HepG2 (cell line): ENCODE data around the gene SRCIN1. TPM values are rescaled to one million over a fixed set of nuclear protein-coding genes. Genes with fewer than 3 reads are reported as not detected.

Experiments used
- CTCF ChIP-seq: sonication (generic); formaldehyde crosslinking; IDR thresholded peaks from 2 replicates; pipeline ENCODE4 v1.5.0; 2020; ENCODE audit warnings: mild to moderate bottlenecking, missing genetic modification reagents, moderate library complexity
- NFYC ChIP-seq: IDR thresholded peaks from 2 replicates; pipeline ENCODE4 v1.6.1; 2016; ENCODE audit warnings: missing genetic modification reagents, missing compliant biosample characterization
- NR2C2 ChIP-seq: sonication (generic); formaldehyde crosslinking; IDR thresholded peaks from 2 replicates; pipeline ENCODE4 v1.4.0; 2020; ENCODE audit warnings: missing genetic modification reagents, mild to moderate bottlenecking, moderate library complexity, borderline replicate concordance
- PTBP1 ChIP-seq: fragments of 200-400 bp; formaldehyde crosslinking; IDR thresholded peaks from 2 replicates; pipeline ENCODE4 v1.6.1; 2018; ENCODE audit warnings: low read length, low read depth; ENCODE audit not compliant: poor library complexity, severe bottlenecking
- ZNF143 ChIP-seq: sonication (generic); formaldehyde crosslinking; IDR thresholded peaks from 2 replicates; pipeline ENCODE4 v1.4.0; 2020; ENCODE audit warnings: missing genetic modification reagents
- ZNF18 ChIP-seq: sonication (generic); formaldehyde crosslinking; IDR thresholded peaks from 2 replicates; pipeline ENCODE4 v1.8.0; 2022; ENCODE audit warnings: mild to moderate bottlenecking, missing genetic modification reagents; ENCODE audit not compliant: insufficient replicate concordance
- ZNF205 ChIP-seq: IDR thresholded peaks from 2 replicates; pipeline ENCODE4 v1.6.1; 2018; ENCODE audit warnings: missing biosample characterization, missing genetic modification reagents
- ZNF281 ChIP-seq: sonication (generic); formaldehyde crosslinking; IDR thresholded peaks from 2 replicates; pipeline ENCODE4 v1.4.0; 2020; ENCODE audit warnings: missing genetic modification reagents, borderline replicate concordance
- ZNF33B ChIP-seq: sonication (generic); formaldehyde crosslinking; IDR thresholded peaks from 2 replicates; pipeline ENCODE4 v1.5.1; 2020; ENCODE audit warnings: mild to moderate bottlenecking, missing genetic modification reagents
- ZNF570 ChIP-seq: sonication (generic); formaldehyde crosslinking; IDR thresholded peaks from 2 replicates; pipeline ENCODE4 v1.4.0; 2020; ENCODE audit warnings: mild to moderate bottlenecking, missing genetic modification reagents, borderline replicate concordance
- ZNF576 ChIP-seq: sonication (generic); formaldehyde crosslinking; IDR thresholded peaks from 2 replicates; pipeline ENCODE4 v1.4.0; 2020; ENCODE audit warnings: mild to moderate bottlenecking, missing genetic modification reagents
- ZSCAN30 ChIP-seq: sonication (generic); formaldehyde crosslinking; IDR thresholded peaks from 2 replicates; pipeline ENCODE4 v1.5.0; 2020; ENCODE audit warnings: mild to moderate bottlenecking, missing genetic modification reagents
- polyA plus RNA-seq, 8 experiments: library from polyadenylated mRNA; depleted of rRNA in 3 of 8; stranded (reverse) in 7 of 8; unstranded in 1 of 8; fragments of >200 nt; fragmentation: Illumina TruSeq in 4 of 8; extraction: Trizol in 4 of 8; gene quantifications; 2 replicates each; pipeline versions ENCODE4 v1.2.1 to v1.2.3, GENCODE V29; 2011 to 2016; ENCODE audit warnings: low read depth in 4 of 8, missing spikeins in 1 of 8, mixed read lengths in 1 of 8; ENCODE audit not compliant: insufficient read depth in 1 of 8
- total RNA-seq, 5 experiments: library from RNA; depleted of rRNA; stranded (reverse); fragments of >200 nt; fragmentation: Illumina TruSeq; extraction: Trizol; gene quantifications; 2 replicates each; pipeline ENCODE4 v1.2.3, GENCODE V29; 2016; ENCODE audit warnings: low read depth in 1 of 5
- TF ChIP-seq, protein P1 (sequence below): sonication (generic); formaldehyde crosslinking; IDR thresholded peaks from 2 replicates; pipeline ENCODE4 v1.4.0; 2020; ENCODE audit warnings: mild to moderate bottlenecking, missing genetic modification reagents

The SRCIN1 gene
- total and polyA plus RNA-seq, 2 of the 13 experiments (the other 11 are each of a cell fraction or from before 2014, with no cell fraction given): 1.2 to 9.6 TPM

GRCh38 chr17:38601539-38602351 lies 4.0 kb downstream of the SRCIN1 start (continued):
- TF ChIP-seq CTCF (CRISPR knock-in tag) (no peak; the same call in 1 of the 2 replicates), NR2C2 (no peak), ZNF205 (CRISPR knock-in tag) (no peak), ZNF570 (CRISPR knock-in tag) (no peak), ZNF576 (no peak), ZNF33B (no peak), ZNF18 (CRISPR knock-in tag) (no peak), PTBP1 (no peak), ZNF281 (CRISPR knock-in tag) (peak; percentile 89), ZNF143 (CRISPR knock-in tag) (no peak), NFYC (CRISPR knock-in tag) (no peak), ZSCAN30 (CRISPR knock-in tag) (no peak)
- TF ChIP-seq, protein P1, sequence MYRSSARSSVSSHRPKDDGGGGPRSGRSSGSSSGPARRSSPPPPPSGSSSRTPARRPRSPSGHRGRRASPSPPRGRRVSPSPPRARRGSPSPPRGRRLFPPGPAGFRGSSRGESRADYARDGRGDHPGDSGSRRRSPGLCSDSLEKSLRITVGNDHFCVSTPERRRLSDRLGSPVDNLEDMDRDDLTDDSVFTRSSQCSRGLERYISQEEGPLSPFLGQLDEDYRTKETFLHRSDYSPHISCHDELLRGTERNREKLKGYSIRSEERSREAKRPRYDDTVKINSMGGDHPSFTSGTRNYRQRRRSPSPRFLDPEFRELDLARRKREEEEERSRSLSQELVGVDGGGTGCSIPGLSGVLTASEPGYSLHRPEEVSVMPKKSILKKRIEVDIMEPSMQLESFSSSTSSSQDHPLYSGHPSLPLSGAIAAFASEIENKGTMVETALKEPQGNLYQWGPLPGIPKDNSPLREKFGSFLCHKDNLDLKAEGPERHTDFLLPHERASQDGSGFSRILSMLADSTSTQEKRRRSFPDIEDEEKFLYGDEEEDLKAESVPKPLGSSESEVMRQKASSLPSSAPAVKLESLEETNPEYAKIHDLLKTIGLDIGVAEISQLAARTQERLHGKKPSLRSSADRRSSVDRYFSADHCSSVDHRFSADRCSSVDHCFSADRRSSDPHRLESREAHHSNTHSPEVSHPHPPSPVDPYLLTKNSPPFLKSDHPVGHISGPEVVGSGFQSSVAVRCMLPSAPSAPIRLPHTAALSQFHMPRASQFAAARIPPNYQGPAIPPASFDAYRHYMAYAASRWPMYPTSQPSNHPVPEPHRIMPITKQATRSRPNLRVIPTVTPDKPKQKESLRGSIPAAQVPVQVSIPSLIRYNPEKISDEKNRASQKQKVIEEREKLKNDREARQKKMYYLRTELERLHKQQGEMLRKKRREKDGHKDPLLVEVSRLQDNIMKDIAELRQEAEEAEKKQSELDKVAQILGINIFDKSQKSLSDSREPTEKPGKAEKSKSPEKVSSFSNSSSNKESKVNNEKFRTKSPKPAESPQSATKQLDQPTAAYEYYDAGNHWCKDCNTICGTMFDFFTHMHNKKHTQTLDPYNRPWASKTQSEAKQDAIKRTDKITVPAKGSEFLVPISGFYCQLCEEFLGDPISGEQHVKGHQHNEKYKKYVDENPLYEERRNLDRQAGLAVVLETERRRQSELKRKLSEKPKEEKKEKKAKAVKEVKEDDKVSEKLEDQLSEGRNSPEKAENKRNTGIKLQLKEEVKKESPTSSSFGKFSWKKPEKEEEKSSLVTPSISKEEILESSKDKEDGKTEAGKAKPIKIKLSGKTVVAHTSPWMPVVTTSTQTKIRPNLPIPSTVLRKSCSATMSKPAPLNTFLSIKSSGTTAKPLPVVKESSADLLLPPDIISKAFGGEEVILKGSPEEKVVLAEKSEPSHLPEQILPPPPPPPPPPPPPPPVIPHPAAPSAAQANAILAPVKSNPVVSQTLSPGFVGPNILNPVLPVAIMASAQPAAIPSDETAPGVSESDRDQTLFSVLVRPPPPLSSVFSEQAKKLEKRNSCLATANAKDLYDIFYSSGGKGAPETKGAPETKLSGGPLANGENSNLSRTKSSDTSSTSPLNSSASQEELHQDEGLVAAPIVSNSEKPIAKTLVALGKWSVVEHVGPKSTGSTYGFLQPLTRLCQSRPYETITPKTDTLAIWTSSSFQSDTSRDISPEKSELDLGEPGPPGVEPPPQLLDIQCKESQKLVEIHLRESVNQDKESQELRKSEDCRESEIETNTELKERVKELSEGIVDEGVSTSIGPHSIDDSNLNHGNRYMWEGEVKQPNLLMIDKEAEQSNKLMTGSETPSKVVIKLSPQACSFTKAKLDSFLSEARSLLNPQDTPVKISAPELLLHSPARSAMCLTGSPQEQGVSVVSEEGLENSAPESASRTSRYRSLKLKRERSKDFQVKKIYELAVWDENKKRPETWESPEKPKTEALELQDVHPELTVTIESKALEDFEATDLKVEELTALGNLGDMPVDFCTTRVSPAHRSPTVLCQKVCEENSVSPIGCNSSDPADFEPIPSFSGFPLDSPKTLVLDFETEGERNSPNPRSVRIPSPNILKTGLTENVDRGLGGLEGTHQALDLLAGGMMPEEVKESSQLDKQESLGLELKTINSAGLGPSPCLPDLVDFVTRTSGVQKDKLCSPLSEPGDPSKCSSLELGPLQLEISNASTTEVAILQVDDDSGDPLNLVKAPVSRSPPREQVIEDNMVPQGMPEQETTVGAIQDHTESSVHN (CRISPR knock-in tag): 0 out of 2 replicates have a peak, but pooled peaks have one; percentile 66
